Stimulated activated CD4-positive, alpha-beta T cell treated with anti-CD3 and anti-CD28 coated beads, TNF-alpha, amount 100 ng/mL, for 1 hour (primary cell): ENCODE measurements around the gene PRDM16.
A peak's percentile ranks its signal among the peaks of the same experiment; 100 is the strongest.

Source experiments
- DNase-seq, 3 donors: peaks; one replicate each; pipeline ENCODE4 v3.0.0-alpha.2; 2020; ENCODE audit warnings: low read depth in 3 of 3, low spot score in 1 of 3

PRDM16 gene

DNA sequence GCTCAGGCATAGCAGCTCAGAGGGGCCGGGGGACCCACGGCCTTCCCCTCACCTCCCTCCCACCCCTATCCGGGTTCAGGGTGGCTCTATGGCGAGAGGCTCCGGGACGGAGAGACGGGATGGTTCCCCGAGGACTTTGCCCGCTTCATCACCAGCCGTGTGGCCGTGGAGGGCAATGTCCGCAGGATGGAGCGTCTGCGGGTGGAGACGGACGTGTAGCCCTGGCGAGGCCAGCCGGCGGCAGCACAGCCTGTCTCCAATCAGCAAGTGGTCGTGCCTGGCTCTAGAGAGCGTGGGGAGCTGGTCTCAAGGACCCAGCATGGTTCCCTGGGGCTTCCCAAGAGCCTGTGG lies 411.3 kb downstream of the PRDM16 start:
- no peak for DNase-seq

DNA sequence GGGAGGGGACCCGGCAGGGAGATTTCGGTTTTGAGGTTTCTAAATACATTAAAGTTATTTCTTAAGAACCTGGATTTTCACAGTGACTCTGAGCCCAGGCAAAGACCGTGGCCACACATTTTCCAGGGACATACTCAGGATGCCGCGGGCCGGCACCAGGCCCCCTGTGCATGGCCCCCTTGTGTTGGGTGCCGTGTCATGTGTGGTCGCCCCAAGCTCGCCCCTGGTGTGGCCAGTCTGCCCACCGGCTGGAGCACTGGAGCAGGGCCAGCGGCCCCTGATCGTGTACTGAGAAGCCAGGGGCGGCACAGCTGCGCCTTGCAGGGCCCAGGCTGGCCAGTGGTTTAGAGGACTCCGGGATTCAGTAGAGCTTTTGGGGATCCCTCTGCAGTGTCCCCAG lies 412.0 kb downstream of the PRDM16 start:
- DNase-seq = no peak

DNA sequence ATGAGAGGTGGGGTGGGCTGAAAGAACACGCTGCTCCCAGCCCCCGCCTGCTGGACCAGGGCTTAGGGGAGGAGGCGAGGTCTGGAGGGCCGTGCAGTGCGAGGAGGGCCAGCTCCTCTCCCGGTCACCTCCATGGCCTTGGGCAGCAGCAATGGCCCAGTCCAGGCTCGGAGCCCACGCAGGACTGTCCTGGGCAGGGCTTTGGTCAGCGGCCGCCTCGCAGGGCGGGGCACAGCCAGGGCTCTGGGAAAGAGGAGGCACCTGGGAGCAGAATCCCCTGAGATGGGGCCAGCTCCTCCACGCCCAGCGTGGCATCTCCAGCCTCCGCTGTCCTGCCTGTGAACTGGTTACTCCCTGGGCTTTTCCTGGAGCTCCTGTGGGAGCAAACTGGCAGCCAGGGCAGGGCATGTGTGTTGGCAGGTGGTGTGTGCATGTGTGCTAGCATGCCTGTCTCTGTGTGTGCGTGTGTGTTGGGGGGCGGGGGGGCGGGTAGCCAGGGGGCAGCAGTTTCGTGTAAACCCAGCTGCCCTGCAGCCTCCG lies 412.9 kb downstream of the PRDM16 start:
- DNase-seq = no peak

DNA sequence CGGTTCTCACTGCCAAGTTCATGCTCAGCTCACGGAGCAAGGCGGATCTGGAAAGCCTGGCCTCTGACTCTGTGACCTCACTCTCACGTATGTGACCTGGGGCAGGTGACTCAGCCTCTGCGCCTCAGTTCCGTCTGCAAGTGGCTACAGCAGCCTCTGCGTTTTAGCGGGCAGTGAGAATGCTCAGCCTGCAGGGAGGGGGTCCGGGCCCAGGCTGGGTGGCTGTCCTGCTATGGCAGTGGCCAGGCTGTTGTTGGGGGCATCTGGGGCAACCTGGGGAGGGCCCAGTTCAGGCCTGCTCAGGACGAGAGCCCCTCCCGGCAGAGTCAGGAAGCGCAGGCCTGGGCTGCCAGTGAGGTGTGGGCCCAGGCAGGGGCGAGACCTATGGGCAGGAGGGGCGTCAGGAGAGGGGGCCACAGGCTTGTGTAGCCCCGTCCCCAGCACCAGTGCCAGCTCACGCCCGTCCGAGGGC lies 413.4 kb downstream of the PRDM16 start:
- no peak for DNase-seq

DNA sequence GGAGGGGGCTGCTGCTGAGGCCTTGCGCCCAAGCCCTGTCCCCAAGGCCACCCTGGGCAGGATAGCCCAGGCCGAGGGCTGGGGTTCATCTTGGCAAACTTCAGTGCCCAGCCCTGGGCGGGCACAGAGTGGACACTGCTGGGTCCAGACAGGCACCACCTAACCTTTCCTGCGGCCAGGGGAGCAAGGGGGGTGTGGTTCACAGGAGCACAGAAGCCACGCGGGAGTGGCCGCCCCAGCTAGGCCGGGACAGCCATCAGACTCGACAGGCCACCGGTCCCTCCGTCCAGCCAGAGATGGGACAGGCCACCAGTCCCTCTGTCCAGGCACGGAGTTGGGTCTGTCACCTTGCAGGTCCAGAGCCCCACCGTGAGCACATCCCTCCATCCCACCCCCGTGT lies 414.4 kb downstream of the PRDM16 start:
- DNase-seq = no peak

DNA sequence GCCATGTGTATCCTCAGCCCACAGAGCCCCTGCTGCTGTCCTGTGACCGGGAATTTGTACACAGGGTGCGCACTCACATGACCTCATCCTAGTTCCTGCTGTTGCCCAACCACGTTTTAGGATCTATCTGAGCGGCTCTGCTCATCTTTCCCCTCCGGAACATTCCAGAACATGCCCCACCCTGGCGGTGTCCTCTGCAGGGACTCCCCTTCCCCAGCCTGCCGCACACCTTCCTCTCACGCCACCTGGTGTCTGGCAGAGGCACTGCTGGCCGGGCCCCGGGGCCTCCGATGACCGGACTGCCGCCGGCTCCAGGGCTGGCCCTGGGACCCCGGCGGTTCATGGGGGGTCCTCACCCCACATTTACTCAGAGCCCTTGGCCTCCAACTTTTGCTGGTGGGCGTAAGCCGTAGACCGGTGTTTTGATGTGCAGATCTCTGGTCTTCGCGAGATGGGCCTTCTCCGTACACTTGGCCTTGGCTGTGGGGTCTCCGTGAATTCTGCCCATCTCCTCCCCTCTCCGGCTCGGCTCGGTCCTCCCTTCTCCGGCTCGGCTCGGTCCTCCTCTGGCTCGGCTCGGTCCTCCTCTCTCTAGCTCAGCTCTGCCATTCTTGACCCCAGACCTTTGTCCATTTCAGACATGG lies 414.9 kb downstream of the PRDM16 start:
- DNase-seq = peak in 1 of 3 donors; percentile 28

DNA sequence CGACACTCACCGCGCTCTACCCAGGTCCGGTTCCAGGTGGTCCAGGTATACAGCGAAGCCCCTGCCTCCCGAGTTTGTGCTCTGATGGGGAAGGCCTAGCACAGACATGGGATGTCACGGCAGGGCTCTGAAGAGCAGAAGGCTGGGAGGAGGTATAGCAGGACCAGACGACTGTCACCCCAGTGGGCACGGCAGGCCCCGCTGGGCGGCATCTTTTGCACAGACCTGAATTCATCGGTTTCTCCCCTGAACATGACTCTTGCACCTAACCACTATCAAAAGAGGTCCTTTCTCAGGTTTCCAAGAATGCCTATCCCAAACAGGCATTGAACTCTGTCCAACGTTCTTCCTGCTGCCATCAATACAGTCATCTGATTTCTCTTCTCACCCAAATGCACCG lies 416.0 kb downstream of the PRDM16 start:
- DNase-seq = no peak
